Cardiac septum (tissue), 1 donor: ENCODE measurements around the gene METTL26. TPM values are rescaled to one million over a fixed set of nuclear protein-coding genes. Genes with fewer than 3 reads are reported as not detected.

ENCODE experiments used
- DNase-seq: peaks from one replicate; pipeline ENCODE4 v3.0.0-alpha.2; 2020; ENCODE audit warnings: low spot score
- intact Hi-C: fragments of 100-400 bp; cut with DNase I; formaldehyde crosslinking; loops from one replicate; pipeline ENCODE4 v1.14.0; 2022
- total RNA-seq: library from RNA; stranded (reverse); fragmentation: NEBNext Ultra II Directional; extraction: Animal tissue kit (Norgen Biotek cat#: 25700); gene quantifications from one replicate; pipeline ENCODE4 v1.2.1, GENCODE V29; 2021
- donor health status: DM: no; HTN: no; CAD: no.

Gene METTL26
- total RNA-seq, 1 donor from 2014 or later = 47.7 TPM

DNA sequence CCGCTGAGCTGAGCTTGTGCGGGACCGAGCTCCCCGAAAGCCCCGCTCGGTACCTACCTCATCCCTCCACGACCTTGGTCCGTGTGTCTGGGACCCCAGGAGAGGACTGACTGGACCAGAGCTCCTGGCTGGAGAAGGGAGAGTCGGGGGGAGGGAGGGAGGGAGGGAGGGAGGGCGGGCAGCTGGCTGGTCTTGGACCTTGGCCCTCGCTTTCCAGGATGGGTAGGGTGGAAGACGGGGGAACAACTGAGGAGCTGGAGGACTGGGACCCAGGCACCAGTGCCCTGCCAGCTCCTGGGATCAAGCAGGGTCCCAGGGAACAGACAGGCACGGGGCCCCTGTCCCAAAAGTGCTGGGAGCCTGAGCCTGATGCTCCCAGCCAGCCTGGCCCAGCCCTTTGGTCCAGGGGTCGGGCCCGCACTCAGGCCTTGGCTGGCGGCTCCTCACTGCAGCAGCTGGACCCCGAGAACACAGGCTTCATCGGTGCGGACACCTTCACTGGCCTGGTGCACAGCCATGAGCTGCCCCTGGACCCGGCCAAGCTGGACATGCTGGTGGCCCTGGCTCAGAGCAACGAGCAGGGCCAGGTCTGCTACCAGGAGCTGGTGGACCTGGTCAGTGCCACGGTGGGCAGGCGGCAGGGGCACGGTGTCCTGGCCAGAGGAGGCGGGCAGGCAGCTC is 39.9 kb upstream of the METTL26 start:
- no peak for DNase-seq
- intact Hi-C loops = no loop called here

DNA sequence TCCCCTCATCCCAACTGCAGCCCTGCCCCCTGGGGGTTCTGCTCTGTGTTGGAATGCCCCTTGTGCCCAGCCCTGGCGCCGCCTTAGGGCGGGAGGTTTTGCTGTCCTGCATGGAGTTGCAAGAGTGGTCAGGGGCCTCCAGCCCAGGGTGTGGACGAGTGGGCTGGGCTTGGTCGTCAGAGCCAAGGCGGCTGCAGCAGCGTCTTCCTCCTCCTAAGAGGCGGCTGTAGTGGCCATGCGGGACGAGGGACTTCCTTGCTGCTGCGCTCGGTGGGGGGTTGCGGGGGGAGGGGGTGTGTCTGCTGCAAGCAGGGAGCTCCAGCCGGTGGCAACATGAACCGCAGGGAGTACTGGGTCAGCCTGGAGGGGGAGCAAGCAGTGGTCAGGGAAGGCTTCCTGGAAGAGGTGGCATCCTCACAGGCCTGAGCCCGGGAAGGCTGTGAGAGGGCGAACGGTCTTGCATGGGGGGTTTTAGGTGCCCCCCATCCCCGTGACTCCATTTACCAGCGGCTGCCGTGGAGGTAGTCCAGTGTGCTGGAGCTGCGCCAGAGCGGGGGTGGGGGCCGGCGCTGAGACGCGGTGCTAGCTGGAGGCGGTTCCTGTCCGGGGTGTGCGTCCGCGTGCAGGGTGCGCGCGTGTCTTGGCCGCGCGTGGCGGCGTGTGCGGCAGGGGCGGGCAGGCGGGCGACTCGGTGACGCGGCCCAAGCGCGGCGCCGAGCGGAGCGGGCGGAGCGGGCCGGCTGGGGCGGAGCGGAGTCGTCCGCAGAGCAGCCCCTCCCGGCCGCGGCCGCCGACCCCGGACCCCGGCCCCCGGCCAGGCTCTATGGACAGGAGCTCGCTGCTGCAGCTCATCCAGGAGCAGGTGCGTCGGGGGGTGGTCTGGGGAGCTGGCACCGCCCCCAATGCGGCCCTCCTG is 39.1 kb upstream of the METTL26 start, which contains the start of gene RHBDL1:
Gene RHBDL1 (plus strand): TSS at position 704 of the 916 bp plus-strand sequence. CDS start 120 bp downstream, at position 824.
- no peak for DNase-seq
- intact Hi-C loops = no loop called here

DNA sequence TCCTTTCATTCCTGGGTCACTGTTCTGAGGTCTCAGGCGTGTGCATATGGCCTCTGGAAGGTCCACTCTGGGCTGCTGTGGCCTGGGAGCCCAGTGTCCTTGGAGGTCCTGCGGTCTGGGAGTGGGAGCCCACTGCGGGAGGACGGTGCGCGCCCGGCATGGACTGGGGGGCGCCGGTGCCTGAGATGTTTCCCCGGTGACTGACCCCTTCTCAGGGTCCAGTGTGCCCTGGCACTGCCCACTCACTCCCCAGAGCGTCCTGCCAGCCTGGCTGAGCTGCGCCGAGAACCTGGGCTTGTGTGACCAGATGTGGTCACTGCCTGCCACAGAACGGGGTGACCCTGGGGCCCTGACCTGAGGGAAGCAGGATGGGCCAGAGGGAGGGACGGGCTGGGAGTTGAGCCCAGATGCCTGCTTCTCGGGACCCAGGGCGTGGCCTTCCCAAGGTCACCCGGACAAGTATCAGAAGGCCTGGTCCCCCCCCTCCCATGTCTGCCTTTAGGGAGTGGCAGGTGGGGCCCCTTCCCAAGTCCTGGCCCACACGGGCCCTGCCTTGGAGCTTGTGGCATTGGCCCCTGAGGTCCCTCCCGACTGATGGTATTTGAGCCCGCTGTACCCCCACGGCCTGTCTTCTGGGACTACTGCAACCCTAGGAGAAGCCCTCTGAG is 38.2 kb upstream of the METTL26 start:
- no peak for DNase-seq
- intact Hi-C loops = no loop called here

DNA sequence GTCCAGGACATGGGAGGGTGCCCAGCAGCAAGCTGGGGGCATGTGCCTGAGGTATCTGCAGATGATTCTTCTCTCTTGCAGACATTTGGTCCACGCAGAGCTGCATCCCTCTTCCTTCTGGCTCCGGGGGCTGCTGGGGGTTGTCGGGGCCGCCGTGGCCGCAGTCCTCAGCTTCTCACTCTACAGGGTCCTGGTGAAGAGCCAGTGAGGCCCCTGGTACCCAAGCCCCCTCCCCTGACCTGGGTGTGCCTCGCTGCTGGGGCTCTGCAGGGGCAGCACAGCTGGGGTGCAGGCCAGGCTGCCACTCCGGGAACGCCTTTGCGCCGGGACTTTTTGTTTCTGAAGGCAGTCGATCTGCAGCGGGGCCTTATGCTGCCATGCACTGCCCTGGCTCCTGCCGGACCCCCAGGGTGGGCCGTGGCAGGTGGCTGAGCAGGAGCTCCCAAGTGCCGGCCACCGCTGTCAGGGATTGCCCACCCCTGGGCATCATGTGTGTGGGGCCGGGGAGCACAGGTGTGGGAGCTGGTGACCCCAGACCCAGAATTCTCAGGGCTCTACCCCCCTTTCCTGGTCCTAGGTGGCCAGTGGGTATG is 37.4 kb upstream of the METTL26 start:
- DNase-seq = no peak
- intact Hi-C loops = no loop called here

DNA sequence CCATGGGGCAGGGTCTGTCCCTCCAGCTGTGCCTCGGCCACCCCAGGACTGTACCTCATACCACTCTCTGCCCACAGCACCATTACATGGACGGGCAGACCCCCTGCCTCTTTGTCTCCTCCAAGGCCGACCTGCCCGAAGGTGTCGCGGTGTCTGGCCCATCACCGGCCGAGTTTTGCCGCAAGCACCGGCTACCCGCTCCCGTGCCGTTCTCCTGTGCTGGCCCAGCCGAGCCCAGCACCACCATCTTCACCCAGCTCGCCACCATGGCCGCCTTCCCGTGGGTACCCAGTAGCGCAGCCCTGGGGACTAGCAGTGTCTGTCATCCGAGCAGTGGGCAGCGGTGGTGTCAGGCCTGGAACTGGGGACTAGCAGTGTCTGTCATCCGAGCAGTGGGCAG is 36.7 kb upstream of the METTL26 start:
- no peak for DNase-seq
- intact Hi-C loops = no loop called here

DNA sequence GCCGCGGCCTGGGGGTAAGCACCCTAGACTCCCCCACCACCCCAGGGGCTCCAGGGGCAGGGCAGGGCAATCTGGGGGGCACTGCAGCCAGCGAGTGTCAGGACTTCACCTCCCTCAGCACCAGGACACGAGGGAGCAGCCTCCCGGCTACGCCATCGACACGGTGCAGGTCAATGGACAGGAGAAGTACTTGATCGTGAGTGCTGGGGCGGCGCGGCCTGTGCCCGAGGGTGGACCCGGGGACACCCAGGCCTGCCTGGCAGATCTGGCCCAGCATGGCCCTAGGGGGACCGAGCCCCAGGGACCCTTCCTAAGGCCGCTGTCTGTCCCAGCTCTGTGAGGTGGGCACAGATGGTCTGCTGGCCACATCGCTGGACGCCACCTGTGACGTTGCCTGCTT is 36.3 kb upstream of the METTL26 start:
- intact Hi-C loops = no loop called here
- DNase-seq = no peak

DNA sequence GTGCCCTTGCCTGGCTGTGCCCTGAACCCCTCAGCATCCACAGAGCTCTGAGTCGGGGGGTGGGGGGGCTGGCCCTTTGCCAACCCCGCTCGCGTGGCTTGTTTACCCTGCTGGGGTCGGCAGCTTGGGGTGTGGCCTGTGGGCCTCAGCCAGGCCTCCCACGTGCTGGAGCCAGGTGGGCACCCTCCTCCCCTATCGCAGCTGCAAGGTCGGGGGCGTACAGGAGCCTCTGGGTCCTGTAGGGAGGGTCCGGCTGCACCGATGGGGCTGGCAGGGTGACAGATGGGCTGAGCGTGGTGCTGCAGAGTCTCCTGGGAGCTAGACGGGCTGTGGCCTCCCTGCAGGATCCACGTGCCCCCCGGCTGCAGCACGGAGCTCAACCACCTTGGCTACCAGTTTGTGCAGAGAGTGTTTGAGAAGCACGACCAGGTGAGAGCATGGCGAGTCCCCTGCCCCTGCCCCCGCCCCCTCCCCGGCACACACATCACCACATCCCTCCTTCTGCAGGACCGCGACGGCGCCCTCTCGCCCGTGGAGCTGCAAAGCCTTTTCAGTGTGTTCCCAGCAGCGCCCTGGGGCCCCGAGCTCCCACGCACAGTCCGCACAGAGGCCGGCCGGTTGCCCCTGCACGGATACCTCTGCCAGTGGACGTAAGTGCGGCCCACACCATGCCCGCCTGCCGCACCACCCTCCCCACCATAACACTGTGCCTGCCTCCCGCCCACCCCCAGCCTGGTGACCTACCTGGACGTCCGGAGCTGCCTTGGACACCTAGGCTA is 35.4 kb upstream of the METTL26 start:
- no peak for DNase-seq
- intact Hi-C loops = no loop called here

DNA sequence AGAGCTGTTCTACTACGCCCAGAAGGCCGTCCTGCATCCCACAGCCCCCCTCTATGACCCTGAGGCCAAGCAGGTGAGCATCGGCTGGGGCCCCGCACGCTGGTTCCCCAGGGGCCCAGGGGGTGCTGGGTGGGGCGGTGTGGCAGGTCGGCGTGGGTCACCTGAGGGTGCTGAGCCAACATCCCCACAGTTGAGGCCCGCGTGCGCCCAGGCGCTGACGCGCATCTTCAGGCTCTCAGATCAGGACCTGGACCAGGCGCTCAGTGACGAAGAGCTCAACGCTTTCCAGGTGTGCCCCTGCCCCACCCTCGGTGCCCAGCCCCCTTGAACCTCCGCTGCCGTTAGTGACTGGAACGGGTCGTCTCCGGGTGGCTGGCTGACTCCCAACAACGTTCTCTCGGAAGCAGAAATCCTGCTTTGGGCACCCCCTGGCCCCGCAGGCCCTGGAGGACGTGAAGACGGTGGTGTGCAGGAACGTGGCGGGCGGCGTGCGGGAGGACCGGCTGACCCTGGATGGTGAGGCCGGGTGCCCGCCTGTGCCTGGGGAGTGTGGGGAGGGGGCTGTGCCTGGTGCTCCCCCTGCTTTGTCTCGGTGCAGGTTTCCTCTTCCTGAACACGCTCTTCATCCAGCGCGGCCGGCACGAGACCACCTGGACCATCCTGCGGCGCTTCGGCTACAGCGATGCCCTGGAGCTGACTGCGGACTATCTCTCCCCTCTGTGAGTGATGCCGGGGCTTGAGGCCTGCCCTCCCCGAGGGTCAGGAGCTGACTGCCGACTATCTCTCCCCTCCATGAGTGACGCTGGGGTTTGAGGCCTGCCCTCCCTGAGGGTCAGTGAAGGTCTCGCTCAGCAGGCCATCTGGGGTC is 34.6 kb upstream of the METTL26 start:
- no peak for DNase-seq

DNA sequence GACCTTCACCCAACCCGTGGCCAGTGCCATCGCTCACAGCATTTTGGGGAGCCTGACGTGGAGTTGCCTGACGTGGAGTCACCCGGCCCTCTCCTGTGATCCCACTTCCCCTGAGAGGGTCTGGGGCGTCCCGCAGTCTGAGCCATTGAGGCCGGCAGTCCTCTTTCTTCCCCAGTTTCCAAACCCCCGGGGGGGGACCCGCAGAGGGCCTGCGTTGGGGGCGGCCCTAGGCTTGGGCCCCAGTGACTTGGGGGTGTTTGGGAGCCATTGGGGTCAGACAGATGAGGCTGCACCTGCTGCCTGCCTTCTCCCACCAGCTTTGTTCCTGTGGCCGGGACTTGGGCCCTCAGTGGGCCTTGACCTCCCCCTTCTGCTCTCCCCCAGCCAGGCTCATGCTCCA is 33.6 kb upstream of the METTL26 start:
- intact Hi-C loops = no loop called here

More for the DNA sequence above, 34.6 kb upstream of the METTL26 start:
- intact Hi-C loops = no loop called here

DNA sequence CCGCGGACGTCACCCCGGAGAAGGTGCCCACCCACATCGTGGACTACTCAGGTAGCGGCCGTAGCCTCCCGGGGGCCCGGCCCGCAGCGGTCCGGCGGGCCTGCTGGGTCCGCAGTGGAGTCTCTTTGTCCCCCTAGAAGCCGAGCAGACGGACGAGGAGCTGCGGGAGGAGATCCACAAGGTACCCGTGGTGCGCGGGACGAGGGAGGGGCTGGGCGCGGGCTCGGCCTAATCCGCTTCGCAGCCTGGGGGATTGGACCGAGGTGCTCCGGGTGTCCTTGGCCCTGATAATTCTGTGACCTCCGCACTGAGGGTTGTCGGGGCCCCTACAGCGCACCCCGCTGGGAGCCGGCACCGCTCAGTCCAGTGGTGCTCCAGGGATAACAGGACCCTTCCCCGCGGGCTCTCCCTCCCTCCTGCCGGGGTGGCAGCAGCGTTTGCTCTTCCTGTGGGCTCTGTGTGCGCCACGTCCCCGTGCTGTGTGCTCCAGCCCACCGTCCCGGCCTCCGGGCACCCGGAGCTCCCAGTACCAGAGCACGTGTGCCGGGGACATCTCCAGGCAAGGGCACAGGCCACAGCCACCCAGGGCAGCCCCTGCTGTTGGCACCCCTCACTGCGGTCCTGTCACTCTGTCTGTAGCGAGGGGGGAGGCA is 32.5 kb upstream of the METTL26 start:
- intact Hi-C loops = no loop called here
- no peak for DNase-seq

More for the DNA sequence above, 33.6 kb upstream of the METTL26 start:
- DNase-seq = no peak

DNA sequence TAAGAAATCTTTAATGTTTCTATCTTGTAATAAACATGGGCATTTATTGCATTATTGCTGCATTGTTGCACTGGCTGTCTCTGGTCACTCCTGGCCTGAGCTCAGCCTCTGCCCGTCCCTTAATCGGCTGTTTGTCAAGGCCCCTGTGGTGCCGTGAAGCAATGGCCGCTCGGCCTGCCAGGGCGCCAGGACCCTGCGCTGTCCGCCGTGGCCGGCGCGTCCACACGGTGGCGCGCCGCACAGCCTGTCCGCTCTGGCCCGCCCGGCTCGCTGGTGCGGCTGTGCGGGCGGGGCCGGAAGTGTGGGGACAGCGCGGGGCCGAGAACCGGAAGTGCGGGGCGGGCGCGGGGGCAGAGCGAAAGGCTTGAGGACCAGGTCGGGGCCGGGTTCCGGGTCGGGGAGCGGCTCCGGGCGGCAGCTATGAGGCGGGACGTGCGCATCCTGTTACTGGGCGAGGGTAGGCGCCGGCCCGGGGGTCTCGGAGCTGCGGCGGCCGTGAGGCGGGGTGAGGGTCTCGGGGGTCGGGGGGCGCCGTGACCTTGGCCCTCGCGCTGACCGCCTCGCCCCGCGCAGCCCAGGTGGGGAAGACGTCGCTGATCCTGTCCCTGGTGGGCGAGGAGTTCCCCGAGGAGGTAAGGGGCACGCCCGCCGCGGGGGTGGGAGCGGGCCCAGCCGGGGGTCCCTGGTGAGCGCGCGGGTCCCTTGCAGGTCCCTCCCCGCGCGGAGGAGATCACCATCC is 31.8 kb upstream of the METTL26 start, which contains the start of gene RHOT2:
Gene RHOT2 (plus strand): TSS at position 353 of the 739 bp plus-strand sequence. CDS start 68 bp downstream, at position 421.
- DNase-seq = peak; percentile 96
- intact Hi-C loops = no loop called here

DNA sequence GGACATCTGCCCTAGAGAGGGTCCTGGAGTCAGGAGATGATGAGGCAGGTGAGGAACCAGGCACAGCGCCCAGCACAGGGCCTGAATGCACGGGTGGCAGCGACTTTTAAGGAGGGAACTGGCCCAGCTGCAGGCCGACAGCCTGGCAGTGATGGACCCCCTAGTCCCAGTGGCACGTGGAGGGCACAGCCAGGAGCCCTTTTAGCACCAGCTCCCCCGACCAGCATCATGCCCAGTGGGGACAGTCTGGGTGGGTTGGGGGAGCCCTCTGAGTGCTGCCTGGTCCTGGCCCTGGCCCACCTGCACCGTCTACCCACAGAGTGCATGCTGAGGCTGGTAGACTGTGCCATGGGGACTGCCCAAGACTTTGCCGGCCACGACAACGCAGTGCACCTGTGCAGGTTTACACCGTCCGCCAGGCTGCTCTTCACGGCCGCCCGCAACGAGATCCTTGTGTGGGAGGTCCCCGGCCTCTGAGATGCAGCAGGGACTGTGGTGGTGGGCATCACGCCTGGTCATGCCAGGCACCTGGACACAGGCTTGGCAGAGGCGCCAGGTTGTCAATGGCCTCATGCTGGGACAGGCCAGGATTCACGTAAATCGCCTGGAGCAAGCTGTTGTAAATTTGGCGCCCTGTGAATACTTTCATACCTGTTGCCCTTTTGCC is 31.1 kb upstream of the METTL26 start:
- intact Hi-C loops = no loop called here
- DNase-seq = no peak

DNA sequence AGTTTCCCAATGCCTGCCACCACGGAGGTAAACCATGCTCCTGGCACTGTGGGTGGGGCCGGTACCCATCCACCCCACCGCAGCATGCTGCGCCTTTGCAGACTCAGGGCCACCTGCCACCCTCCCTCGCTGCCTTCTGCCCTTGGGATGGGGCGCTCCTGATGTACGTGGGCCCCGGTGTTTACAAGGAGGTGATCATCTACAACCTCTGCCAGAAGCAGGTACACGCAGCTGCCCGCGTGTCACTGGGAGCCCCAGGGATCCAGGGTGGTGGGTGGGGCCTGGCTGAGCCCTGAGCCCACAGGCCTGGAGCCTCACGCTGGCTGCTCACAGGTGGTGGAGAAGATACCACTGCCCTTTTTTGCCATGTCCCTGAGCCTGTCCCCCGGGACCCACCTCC is 30.5 kb upstream of the METTL26 start:
- intact Hi-C loops = no loop called here
- DNase-seq = no peak

DNA sequence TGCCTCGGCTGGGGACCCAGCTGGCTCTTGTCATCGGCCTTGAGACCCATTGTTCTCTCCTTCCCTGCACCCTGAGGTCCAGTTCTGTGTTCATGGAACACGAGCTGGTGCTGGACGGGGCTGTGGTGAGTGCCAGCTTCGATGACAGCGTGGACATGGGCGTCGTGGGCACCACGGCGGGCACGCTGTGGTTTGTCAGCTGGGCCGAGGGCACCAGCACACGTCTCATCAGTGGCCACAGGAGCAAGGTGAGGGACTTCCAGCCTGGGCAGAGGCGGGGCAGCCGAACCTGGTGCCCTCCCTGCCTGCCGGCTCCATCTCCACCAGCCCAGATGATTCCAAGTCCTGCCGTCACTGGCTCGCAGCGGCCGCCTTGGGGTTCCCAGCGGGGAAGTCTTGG is 26.5 kb upstream of the METTL26 start:
- no peak for DNase-seq
- intact Hi-C loops = loop anchor here (5.0 kb wide), 1 partner anchor 75 kb away; no protein-coding TSS in a partner anchor

DNA sequence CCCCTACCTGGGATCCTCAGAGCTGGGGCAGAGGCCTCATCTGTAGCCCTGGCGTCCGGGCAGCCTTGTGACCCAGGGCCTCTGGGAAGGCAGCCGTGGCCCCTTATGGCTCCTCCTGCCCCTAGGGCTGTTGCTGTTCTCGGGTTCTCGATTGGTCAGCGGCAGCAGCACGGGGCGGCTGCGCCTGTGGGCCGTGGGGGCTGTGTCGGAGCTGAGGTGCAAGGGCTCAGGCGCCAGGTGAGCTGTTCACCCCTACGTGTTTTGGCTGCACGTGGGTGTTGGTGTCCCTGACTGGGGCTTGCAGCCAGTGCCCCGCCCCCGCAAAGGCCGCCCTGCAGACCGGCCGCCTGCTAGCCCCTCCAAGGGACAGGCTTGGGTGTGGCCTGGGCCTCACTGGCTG is 26.0 kb upstream of the METTL26 start:
- intact Hi-C loops = loop anchor here (5.0 kb wide), 1 partner anchor 75 kb away; no protein-coding TSS in a partner anchor
- DNase-seq = no peak

DNA sequence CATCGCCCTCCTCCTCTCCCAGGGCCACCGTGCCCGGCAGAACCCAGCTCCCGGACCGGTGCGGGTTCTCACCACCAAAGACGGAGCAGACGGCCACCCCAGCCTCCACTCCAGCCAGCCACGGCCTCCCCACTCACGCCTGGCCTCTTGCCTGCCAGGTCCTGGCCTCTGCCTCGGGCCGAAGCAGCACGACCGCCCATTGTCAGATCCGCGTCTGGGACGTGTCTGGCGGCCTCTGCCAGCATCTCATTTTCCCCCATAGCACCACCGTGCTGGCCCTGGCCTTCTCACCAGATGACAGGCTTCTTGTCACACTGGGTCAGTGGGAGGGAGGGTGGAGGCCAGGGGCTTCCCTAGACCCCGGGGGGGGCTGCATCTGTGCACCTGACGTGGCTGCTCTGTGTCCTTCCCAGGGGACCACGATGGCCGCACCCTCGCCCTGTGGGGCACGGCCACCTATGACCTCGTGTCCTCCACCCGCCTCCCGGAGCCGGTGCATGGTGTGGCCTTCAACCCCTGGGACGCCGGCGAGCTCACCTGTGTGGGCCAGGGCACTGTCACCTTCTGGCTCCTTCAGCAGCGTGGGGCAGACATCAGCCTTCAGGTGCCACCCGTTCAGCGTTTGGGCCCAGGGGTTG is 25.2 kb upstream of the METTL26 start:
- intact Hi-C loops = loop anchor here (2.0 to 5.0 kb wide), 2 partner anchors 21 to 74 kb away; partner anchors contain the start of gene MCRIP2
- DNase-seq = no peak
